ENCODE results near the gene PDE6A.

DNA sequence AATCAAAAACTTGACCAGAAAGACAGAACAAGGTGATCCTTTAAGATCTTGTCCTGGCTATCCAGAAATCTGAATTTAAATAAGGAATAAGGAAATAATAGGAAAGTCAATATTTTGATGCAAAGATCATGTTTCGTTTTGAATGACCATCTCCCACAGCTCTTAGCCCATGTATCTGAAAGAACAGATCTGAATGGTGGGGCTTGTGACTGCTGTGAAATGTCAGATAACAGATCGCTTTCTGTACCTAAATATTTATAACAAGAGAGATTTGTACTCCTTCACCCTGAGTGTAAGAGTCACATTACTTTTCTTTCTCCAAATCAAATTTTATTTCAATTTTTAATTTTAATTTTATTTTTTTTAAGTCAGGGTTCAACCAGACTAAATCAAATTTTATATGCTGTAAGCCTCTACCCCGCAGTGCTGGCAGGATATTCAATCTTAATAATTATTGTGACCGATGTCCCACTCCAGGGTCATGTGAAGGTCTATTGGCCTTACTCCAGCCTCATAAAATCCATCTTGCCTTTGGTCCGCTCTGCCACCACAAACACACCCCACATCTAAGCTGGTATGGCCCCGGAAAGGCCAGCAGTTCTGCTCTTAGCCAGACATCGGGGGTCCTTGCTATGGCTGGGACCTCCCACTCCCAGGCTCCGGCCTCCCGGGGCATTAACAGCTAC lies 9.0 kb upstream of the PDE6A start:
- TF ChIP-seq, protein P1, sequence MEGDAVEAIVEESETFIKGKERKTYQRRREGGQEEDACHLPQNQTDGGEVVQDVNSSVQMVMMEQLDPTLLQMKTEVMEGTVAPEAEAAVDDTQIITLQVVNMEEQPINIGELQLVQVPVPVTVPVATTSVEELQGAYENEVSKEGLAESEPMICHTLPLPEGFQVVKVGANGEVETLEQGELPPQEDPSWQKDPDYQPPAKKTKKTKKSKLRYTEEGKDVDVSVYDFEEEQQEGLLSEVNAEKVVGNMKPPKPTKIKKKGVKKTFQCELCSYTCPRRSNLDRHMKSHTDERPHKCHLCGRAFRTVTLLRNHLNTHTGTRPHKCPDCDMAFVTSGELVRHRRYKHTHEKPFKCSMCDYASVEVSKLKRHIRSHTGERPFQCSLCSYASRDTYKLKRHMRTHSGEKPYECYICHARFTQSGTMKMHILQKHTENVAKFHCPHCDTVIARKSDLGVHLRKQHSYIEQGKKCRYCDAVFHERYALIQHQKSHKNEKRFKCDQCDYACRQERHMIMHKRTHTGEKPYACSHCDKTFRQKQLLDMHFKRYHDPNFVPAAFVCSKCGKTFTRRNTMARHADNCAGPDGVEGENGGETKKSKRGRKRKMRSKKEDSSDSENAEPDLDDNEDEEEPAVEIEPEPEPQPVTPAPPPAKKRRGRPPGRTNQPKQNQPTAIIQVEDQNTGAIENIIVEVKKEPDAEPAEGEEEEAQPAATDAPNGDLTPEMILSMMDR (conservative IDR thresholded peaks at IDR 0.05; ENCODE audit: low read length): no peak
- no peak for TF ChIP-seq EZH2phosphoT487 (IDR thresholded peaks at IDR 0.05; ENCODE audit: borderline replicate concordance, low read depth, low read length)

All from OCI-LY7 (cell line).